Erythroblast (primary cell): ENCODE measurements around the gene OSM.

Experiments
- GATA1 ChIP-seq: IDR thresholded peaks from 2 replicates; pipeline ENCODE4 v1.6.1; 2011; ENCODE audit warnings: low read depth, mild to moderate bottlenecking, control low read depth, low read length, moderate library complexity
- POLR2A ChIP-seq: IDR thresholded peaks from 2 replicates; pipeline ENCODE4 v1.6.1; 2011; ENCODE audit warnings: mild to moderate bottlenecking, low read length

DNA sequence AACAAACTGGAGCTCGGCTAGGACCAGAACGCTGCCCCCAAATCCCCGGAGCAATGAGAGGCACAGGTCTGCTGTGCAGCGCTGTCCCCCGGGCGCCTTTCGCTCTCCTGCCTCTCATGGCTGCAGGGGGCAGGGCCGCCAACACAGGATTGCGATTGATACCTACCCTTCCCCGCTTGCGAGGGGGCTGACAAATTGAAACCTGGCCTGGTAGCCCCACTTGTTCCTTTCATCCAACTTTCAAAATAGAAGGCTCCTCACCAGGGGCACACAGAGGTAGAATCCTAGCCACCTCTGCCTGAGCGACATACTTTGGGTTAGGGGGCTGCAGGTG lies 23.3 kb upstream of the OSM start:
- no peak for TF ChIP-seq POLR2A
- TF ChIP-seq GATA1, result no peak
